Fibroblast of skin of left biceps (primary cell): Measurements from ENCODE around the gene RETSAT.
A peak's percentile ranks its signal among the peaks of the same experiment; 100 is the strongest.
"Not testable (repeated sequence)": the region's sequence is repeated elsewhere in the genome, so short reads cannot be mapped to it uniquely, and the experiment has no call there.

Source experiments
- DNase-seq, 2 experiments: peaks; one replicate each; pipeline ENCODE4 v3.0.0-alpha.2; 2013; ENCODE audit warnings: low read depth in 2 of 2

Gene RETSAT

DNA sequence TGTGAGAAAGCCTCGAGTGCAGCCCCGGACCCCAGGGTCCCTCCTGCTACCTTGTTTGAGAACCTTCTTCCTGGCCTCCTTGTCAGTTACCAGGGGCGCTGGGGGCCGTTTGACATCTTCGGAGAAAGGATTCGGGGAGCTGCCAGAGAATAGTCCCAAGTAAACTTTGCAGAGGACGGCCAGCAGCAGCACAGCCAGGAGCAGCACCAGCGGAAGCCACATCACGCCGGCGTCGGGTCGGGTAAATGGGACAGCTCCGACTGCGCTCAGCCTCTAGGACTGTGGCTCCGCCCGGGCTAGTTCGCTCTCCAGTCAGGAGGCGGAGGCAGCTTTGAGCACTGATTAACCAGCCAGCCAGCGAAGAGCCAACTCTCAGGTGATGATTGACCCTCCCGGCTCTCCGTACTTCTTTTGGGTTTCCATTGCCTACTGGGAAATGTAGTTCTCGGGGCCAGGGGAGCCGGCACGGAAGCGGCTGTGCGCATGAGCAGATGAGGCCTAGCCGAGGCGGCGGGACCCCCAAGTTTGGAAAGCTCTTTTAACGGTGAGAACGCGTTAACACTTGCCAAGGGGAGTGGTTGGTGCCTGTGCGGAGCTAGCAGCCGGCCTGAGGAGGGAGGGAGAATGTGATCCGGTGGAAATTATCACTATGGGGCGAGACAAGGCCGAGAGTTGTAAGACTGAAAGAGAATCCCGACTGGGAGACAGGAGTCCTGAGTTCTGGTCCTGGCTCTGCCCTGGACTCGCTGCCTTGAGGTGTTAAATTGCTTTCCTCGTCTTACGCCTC lies at the start of gene RETSAT, which contains the start of gene ELMOD3:
Gene RETSAT (minus strand): TSS at position 243 of the 787 bp plus-strand sequence. CDS start 21 bp downstream, at position 222.
Gene ELMOD3 (plus strand): TSS at position 484 of the 787 bp plus-strand sequence. CDS start 2,430 bp downstream, outside the sequence.
- peak; percentile 99 for DNase-seq

DNA sequence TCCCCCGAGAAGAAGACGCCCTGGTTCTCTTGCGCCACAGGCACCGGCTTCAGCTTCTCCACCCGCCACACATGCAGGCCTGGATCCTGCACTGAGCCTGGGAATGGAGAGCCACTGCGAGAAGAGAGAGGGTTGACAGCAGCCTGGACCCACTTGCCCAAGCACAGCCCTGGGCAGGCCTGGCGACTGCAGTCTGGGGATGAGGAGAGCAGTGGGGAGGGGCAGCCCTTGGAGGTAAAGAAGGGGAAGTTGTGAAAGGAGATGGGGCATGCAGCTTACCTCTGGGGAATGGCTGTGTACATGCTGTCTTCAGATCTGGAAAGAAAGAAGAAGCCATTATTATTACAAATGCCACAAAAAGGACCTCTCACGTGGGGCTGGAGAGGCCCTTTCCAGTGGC lies 47.5 kb upstream of the RETSAT start:
- DNase-seq, result no peak

- no peak for DNase-seq
These were observed 47.1 kb upstream of the RETSAT start for GRCh38 chr2:85401464-85401805.

DNA sequence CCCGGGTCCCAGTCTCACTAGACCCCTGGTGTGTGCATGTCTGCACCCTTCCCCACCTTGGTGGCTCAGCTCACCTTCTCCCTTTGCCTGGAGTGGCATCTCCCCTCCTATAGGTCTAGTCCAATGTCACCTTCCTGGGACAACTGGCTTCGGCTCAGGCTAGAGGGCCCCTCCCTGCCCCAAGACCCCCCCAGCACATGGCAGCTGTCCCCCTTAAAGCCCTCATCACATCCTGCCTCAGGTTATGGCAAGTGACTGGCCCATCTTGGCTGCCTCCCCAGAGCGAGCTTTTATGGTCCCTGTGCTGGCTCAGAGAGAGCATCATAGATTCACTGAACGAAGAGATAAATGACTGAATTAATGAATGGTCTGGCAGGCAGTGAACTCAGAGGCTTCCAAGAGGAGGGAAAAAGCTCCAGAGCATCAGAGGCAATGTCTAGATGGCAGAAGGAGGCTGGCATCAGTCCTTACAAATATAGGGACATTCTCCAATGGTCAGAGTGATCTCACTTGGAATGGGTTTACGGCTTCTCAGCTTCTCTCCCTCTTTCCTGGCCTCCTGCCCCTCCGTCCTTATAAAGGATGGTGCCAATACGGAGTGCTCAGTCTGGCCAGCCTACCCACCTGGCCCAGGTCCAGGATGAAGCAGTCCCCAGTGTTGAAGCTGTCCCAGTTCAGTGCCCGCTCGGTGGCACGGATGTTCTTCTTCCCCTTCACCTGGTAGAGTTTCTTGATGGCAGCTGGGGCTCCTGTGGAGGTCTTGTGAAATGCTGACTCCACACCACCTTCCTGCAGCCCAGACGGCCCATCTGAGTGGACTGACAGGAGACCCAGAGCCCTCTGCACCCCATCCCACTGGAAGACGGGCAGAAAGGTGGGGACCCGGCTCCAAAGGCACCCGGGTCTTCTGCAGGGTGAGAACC lies 46.5 kb upstream of the RETSAT start:
- no peak for DNase-seq

DNA sequence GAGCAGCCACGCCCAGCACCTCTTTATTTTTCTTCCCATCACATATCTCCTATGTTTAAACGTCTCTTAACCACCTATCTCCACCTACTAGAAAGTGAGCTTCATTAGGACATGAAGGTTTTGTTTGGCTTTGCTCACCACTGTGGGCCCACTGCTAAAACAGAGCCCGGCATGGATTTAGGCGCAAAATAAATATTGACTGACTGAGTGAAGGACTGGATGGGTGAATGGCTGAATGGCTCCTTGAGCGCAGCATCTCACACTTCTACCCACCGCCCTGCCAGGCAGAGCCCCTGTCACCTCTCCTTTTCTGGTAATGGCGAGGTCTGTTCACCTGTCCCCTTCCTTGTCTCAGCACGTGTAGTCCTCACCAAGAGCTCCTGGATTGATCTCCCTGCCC lies 45.7 kb upstream of the RETSAT start:
- no peak for DNase-seq

GRCh38 chr2:85399183-85399455 lies 44.8 kb upstream of the RETSAT start:
- DNase-seq, result no peak

GRCh38 chr2:85398426-85399182 lies 44.3 kb upstream of the RETSAT start:
- no peak for DNase-seq

DNA sequence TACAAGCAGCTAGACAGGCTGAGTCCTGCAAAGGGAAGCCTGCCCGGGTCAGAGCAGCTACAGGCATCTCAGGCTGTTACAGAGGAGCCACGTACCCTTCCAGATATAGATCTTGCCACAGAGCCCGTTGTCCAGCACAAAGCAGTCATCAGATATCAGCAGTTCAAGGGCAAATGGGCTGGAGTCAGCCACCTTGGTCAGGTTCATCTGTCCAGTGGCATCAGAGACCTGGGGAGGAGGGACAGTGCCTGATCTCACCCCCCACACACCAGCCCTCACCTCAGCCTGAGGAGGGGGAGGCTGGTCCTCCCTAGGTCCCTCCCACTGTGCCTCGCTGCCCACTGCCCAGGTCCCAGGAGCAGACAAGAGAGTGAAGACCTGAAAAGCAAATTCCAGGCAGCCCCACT lies 43.6 kb upstream of the RETSAT start:
- no peak for DNase-seq

DNA sequence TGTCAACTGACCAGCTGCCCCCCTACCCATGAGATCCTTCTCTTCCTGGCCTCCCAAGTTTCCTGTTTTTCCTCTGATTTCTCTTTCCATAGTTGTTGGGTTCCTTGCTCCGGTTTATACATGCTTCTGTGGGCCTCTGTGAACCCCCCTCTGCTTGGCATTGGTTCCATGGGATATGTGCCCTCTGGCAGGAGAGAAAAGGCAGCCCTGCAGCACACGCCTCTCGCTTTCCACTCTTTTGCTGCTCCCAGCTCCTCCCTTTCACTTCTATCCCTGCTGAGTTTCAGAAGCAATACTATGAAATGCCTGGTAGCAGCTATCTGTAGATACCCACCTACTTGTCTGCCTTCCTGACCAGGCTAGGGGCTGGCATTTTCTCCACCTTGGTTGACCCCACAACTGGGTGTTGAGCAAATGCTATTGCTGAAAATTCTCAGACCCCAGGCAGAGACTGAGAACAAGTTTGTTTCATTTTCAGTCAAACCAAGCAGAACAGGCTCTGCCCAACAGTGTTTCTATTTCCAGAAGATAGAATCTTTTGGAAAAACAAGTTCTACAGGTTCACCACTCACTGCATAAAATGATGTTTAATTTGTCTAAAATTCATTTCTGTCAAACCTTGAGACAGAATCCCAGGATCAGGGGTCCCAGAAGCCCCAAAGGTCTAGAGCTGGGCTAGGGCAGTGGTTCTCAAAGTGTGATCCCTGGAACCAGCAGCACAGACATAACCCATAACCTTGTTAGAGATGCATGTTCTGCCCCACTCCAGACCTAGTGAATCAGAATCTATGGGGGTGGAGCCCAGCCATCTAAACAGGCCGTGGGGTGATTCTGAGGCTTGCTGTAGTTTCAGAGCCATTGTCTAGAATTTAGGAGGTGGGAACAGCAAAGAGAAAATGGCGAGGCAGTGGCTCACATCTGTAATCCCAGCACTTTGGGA lies 42.5 kb upstream of the RETSAT start:
- DNase-seq, result no peak

- DNase-seq, result no peak
These were observed 41.7 kb upstream of the RETSAT start for GRCh38 chr2:85395912-85396475.

GRCh38 chr2:85394976-85395375 lies 40.6 kb upstream of the RETSAT start:
- no peak for DNase-seq

- DNase-seq, result no peak
These were observed 39.9 kb upstream of the RETSAT start for GRCh38 chr2:85394261-85394681.

- no peak for DNase-seq
These were observed 39.5 kb upstream of the RETSAT start for GRCh38 chr2:85393836-85394235.

- DNase-seq, result no peak
These were observed 36.8 kb upstream of the RETSAT start for GRCh38 chr2:85390941-85391669.

DNA sequence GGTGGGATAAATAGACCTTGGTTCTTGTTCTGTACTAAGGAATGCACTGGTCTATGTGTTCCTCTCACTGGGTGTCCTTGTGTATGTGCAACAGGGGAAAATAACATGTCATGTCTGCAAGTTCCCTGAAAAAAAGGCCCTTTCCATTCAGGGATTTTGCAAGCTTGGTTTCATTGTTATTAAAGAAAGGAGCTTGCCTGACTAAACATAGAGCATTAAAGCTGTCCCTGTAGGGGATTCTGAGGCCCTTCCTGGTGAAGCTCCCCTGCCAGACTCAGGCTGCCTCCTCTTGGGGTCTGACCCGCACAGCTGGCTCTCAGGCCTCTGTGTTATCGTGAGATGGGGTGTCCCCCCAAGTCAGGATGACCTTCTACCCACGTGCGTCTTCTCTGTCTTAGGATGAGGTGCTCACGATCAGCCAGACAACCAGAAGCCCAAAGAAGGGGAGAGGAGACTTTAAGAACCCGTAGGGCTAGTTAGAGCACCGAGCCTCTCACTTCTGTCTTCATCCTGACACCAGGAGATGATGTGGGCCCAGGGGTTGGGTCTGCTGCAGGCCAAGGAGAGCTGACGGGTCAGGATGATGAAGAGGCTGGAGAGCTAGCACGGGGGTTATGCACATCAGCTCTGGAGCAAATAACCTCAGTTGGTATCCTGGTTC lies 34.7 kb upstream of the RETSAT start:
- no peak for DNase-seq

GRCh38 chr2:85387754-85388153 lies 33.4 kb upstream of the RETSAT start:
- DNase-seq, result no peak

DNA sequence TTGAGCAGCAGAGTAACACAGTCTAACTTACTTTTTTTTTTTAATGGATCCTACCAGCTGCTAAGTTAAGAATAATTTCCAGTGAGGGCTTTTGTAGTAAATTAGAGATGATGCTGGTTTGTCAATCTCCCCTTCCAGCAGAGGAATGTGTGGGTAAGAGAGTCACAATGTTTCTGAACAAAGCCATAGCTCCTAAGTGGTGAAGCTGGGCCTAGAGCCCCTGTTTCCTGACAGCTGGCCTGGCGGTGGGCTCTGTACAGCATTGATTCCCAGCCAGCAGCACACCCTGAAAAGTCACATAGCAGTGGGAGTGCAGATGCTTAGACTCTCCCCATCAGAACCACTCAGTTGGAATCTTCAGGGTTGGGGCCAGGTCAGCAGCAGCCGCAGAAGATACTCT lies 31.4 kb upstream of the RETSAT start:
- no peak for DNase-seq

GRCh38 chr2:85383850-85384249 lies 29.5 kb upstream of the RETSAT start:
- DNase-seq, result no peak

- not testable (repeated sequence) for DNase-seq
These were observed 28.8 kb upstream of the RETSAT start for GRCh38 chr2:85383151-85383550.

DNA sequence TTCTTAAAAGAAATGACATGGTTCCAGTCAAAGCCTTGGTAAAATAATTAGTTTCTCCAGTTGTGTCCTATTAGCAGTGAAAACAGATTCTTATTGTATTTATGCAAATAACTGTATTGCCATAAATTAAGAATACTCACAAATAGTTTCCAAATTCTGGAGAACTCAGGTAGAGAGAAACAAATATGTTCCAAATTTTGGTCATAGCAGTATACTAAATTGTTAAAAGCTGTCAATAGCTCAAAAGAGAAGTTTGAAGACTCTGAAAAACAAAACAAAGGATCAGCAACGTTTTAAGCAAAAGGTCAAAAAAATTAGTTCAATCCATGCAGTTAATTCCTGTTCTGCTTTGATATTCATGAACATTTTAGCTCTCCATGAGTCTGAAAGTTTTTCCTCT lies 25.7 kb upstream of the RETSAT start:
- no peak for DNase-seq
